Mammary epithelial cell (primary cell): ENCODE data around the gene SNX25.

Source experiments
- CTCF ChIP-seq, 2 donors: IDR thresholded peaks in 1 of 2; conservative IDR thresholded peaks in 1 of 2; 2 replicates each; pipeline ENCODE4 v1.5.1; 2011 to 2012; ENCODE audit warnings: inconsistent platforms in 2 of 2, low read length in 2 of 2, mild to moderate bottlenecking in 2 of 2, control low read depth in 1 of 2, low read depth in 1 of 2; ENCODE audit not compliant: insufficient read depth in 1 of 2; ENCODE audit errors: extremely low read depth in 1 of 2
- EZH2 ChIP-seq: IDR thresholded peaks from 2 replicates; pipeline ENCODE4 v1.6.1; 2012; ENCODE audit warnings: low read length, inconsistent platforms, borderline replicate concordance

- TF ChIP-seq CTCF (conservative IDR thresholded peaks at IDR 0.05 in 1 of 2, IDR thresholded peaks at IDR 0.05 in 1 of 2; ENCODE audit: extremely low read depth in 1 of 2, insufficient read depth in 1 of 2, low read depth in 1 of 2, low read length in 2 of 2) (no peak), EZH2 (no peak)
Measured at GRCh38 chr4:185395238-185395955, 186.0 kb downstream of the SNX25 start, which contains the start of gene LRP2BP.
